H1 (cell line): ENCODE results near the gene CAPNS1. TPM values are rescaled to one million over a fixed set of nuclear protein-coding genes. Genes with fewer than 3 reads are reported as not detected.

Experiments
- CTCF ChIA-PET: fragments of 300-600 bp; sonication (Branson Sonifier 250); formaldehyde crosslinking; loops from one replicate; lab custom pipeline; 2021; ENCODE audit not compliant: partially characterized antibody; lab: Charles Lee
- POLR2A ChIA-PET: fragments of 300-600 bp; sonication (Branson Sonifier 250); formaldehyde crosslinking; loops from one replicate; lab custom pipeline; 2021; ENCODE audit warnings: inconsistent platforms; ENCODE audit not compliant: partially characterized antibody; lab: Charles Lee
- DNase-seq, 2 experiments: peaks; one replicate each; pipeline versions ENCODE4 v3.0.0 to v3.0.0-alpha.2; 2010 to 2022; ENCODE audit warnings: low spot score in 2 of 2, low read depth in 1 of 2, mixed read lengths in 1 of 2
- FAIRE-seq: peaks from 2 replicates; lab custom pipeline; 2011; peaks lifted over from hg19 to GRCh38; lab: Jason Lieb, UNC
- H2AFZ ChIP-seq: 2 replicates; pipeline ENCODE4 v1.8.1; 2012; ENCODE audit warnings: low read length, inconsistent platforms
- H2AK5ac ChIP-seq: 2 replicates; pipeline ENCODE4 v1.6.1; 2013; ENCODE audit warnings: low read depth, low read length
- H2BK120ac ChIP-seq: replicated peaks from 2 replicates; pipeline ENCODE3; 2013; ENCODE audit warnings: low read depth, low read length, inconsistent platforms
- H2BK12ac ChIP-seq: 2 replicates; pipeline ENCODE4 v1.6.1; 2013; ENCODE audit warnings: low read depth, low read length
- H2BK15ac ChIP-seq: 2 replicates; pipeline ENCODE4 v1.6.1; 2013; ENCODE audit warnings: low read length
- H2BK20ac ChIP-seq: 2 replicates; pipeline ENCODE4 v1.6.1; 2013; ENCODE audit warnings: low read length
- H2BK5ac ChIP-seq: 2 replicates; pipeline ENCODE4 v1.6.1; 2013; ENCODE audit warnings: low read depth, low read length
- H3K14ac ChIP-seq: 2 replicates; pipeline ENCODE4 v1.6.1; 2013; ENCODE audit warnings: inconsistent platforms; ENCODE audit not compliant: insufficient read length
- H3K18ac ChIP-seq: 2 replicates; pipeline ENCODE4 v1.6.1; 2013; ENCODE audit warnings: low read length; ENCODE audit errors: extremely low read depth
- H3K23ac ChIP-seq: 2 replicates; pipeline ENCODE4 v1.6.1; 2013; ENCODE audit warnings: inconsistent platforms; ENCODE audit not compliant: insufficient read length
- H3K23me2 ChIP-seq: 2 replicates; pipeline ENCODE4 v1.6.1; 2013; ENCODE audit warnings: low read depth, low read length
- H3K27ac ChIP-seq: 2 replicates; pipeline ENCODE4 v1.6.1; 2011; ENCODE audit warnings: low read depth, low read length, inconsistent platforms
- H3K27me3 ChIP-seq, 4 experiments: replicated peaks in 1 of 4; 1 replicate in 1 of 4; 2 replicates in 3 of 4; pipeline versions ENCODE4 v1.6.1 to v1.8.1; 2011 to 2013; ENCODE audit warnings: low read length in 3 of 4, mild to moderate bottlenecking in 3 of 4, inconsistent platforms in 2 of 4, mixed read lengths in 2 of 4, moderate library complexity in 1 of 4; ENCODE audit not compliant: control insufficient read depth in 3 of 4, insufficient read depth in 3 of 4; ENCODE audit errors: extremely low read depth in 1 of 4
- H3K36me3 ChIP-seq, 4 experiments: 2 replicates each; pipeline versions ENCODE4 v1.6.1 to v1.8.1; 2011 to 2013; ENCODE audit warnings: mild to moderate bottlenecking in 4 of 4, low read length in 3 of 4, moderate library complexity in 2 of 4, control low read depth in 1 of 4, inconsistent platforms in 1 of 4; ENCODE audit not compliant: insufficient read depth in 4 of 4, control insufficient read depth in 2 of 4
- H3K4ac ChIP-seq: replicated peaks from 2 replicates; pipeline ENCODE3; 2013; ENCODE audit warnings: low read length, low read depth, mixed read lengths, inconsistent platforms; ENCODE audit not compliant: insufficient read length
- H3K4me1 ChIP-seq, 4 experiments: replicated peaks in 1 of 4; 1 replicate in 1 of 4; 2 replicates in 3 of 4; pipeline versions ENCODE4 v1.6.1 to v1.8.1; 2011 to 2013; ENCODE audit warnings: low read length in 3 of 4, inconsistent platforms in 2 of 4, mixed read lengths in 1 of 4; ENCODE audit not compliant: insufficient read depth in 4 of 4, control insufficient read depth in 3 of 4
- H3K4me2 ChIP-seq, 2 experiments: 2 replicates each; pipeline versions ENCODE4 v1.6.1 to v1.8.1; 2011 to 2013; ENCODE audit warnings: low read depth in 2 of 2, low read length in 2 of 2, control low read depth in 1 of 2, inconsistent platforms in 1 of 2, mild to moderate bottlenecking in 1 of 2; ENCODE audit not compliant: insufficient read depth in 1 of 2
- H3K4me3 ChIP-seq, 4 experiments: fragments of 200-600, 300-600 bp in 1 of 4; sonication (generic), shearing (Covaris generic), sonication (Bioruptor Twin) in 1 of 4; 2 replicates each; pipeline versions ENCODE4 v1.5.1 to v1.8.1; 2011 to 2016; ENCODE audit warnings: low read length in 4 of 4, low read depth in 3 of 4, control low read depth in 2 of 4, inconsistent platforms in 2 of 4, mild to moderate bottlenecking in 2 of 4, mixed read lengths in 1 of 4, moderate library complexity in 1 of 4; ENCODE audit not compliant: insufficient read depth in 2 of 4; ENCODE audit errors: extremely low read depth in 1 of 4
- H3K56ac ChIP-seq: replicated peaks from 2 replicates; pipeline ENCODE3; 2013; ENCODE audit warnings: low read depth, mild to moderate bottlenecking, mixed read lengths, low read length, inconsistent platforms; ENCODE audit not compliant: insufficient read length
- H3K79me1 ChIP-seq: 2 replicates; pipeline ENCODE4 v1.6.1; 2013; ENCODE audit warnings: low read depth, low read length, control low read depth
- H3K79me2 ChIP-seq, 2 experiments: 2 replicates each; pipeline versions ENCODE4 v1.6.1 to v1.8.1; 2012 to 2013; ENCODE audit warnings: low read length in 2 of 2, mild to moderate bottlenecking in 2 of 2, inconsistent platforms in 1 of 2; ENCODE audit not compliant: insufficient read depth in 2 of 2, control insufficient read depth in 1 of 2
- H3K9ac ChIP-seq, 4 experiments: replicated peaks in 1 of 4; 1 replicate in 1 of 4; 2 replicates in 3 of 4; pipeline versions ENCODE4 v1.6.1 to v1.8.1; 2011 to 2013; ENCODE audit warnings: low read depth in 3 of 4, low read length in 3 of 4, control low read depth in 2 of 4, mild to moderate bottlenecking in 2 of 4, moderate library complexity in 2 of 4, inconsistent platforms in 1 of 4; ENCODE audit errors: extremely low read depth in 1 of 4
- H3K9me3 ChIP-seq, 2 experiments: 2 replicates each; pipeline versions ENCODE4 v1.6.1 to v1.8.1; 2012 to 2013; ENCODE audit warnings: mild to moderate bottlenecking in 2 of 2, moderate library complexity in 2 of 2, control low read depth in 1 of 2, inconsistent platforms in 1 of 2, low read depth in 1 of 2, low read length in 1 of 2, mixed read lengths in 1 of 2; ENCODE audit not compliant: insufficient read depth in 2 of 2
- H4K20me1 ChIP-seq, 2 experiments: replicated peaks in 1 of 2; 2 replicates each; pipeline versions ENCODE3 to v1.8.1; 2011 to 2013; ENCODE audit warnings: inconsistent platforms in 2 of 2, low read length in 2 of 2, mild to moderate bottlenecking in 1 of 2; ENCODE audit not compliant: insufficient read depth in 2 of 2, control insufficient read depth in 1 of 2
- H4K5ac ChIP-seq: 2 replicates; pipeline ENCODE4 v1.6.1; 2013; ENCODE audit warnings: low read length, low read depth, mixed read lengths, inconsistent platforms; ENCODE audit not compliant: insufficient read length
- H4K8ac ChIP-seq: 2 replicates; pipeline ENCODE4 v1.8.0; 2013; ENCODE audit warnings: mild to moderate bottlenecking, moderate library complexity, low read length, inconsistent platforms; ENCODE audit not compliant: insufficient read depth; ENCODE audit errors: extremely low read depth
- H4K91ac ChIP-seq: replicated peaks from 2 replicates; pipeline ENCODE3; 2013; ENCODE audit warnings: low read length, mixed read lengths, inconsistent platforms; ENCODE audit not compliant: insufficient read length
- BACH1 ChIP-seq: IDR thresholded peaks from 2 replicates; pipeline ENCODE4 v1.6.1; 2012; ENCODE audit warnings: low read length, improper control_type of control experiment
- CBX5 ChIP-seq: fragments of 300-800, 300-1000 bp; sonication (generic); IDR thresholded peaks from 2 replicates; pipeline ENCODE4 v1.7.1; 2016; ENCODE audit warnings: antibody characterized with exemption, low read length, low read depth
- E2F6 ChIP-seq: IDR thresholded peaks from 2 replicates; pipeline ENCODE4 v1.6.1; 2012; ENCODE audit warnings: inconsistent platforms
- EZH2 ChIP-seq: fragments of 200-600 bp; sonication (generic); IDR thresholded peaks from 2 replicates; pipeline ENCODE4 v1.7.1; 2012; ENCODE audit warnings: low read depth, mild to moderate bottlenecking, moderate library complexity, low read length, inconsistent platforms; ENCODE audit not compliant: severe bottlenecking
- JUN ChIP-seq: IDR thresholded peaks from 2 replicates; pipeline ENCODE4 v1.6.1; 2011; ENCODE audit warnings: low read depth, mild to moderate bottlenecking, improper control_type of control experiment, low read length
- KDM5A ChIP-seq: fragments of 200-600 bp; IDR thresholded peaks from 2 replicates; pipeline ENCODE4 v1.7.1; 2012; ENCODE audit warnings: mild to moderate bottlenecking, low read length, inconsistent platforms, mixed read lengths
- MAX ChIP-seq: IDR thresholded peaks from 2 replicates; pipeline ENCODE4 v1.6.1; 2012; ENCODE audit warnings: inconsistent platforms
- POLR2A ChIP-seq, 2 experiments: IDR thresholded peaks; 1 replicate in 1 of 2; 2 replicates in 1 of 2; pipeline ENCODE4 v1.6.1; 2011; ENCODE audit warnings: low read depth in 2 of 2, low read length in 2 of 2, mild to moderate bottlenecking in 2 of 2; ENCODE audit errors: control extremely low read depth in 1 of 2
- POU5F1 ChIP-seq: IDR thresholded peaks from 2 replicates; pipeline ENCODE4 v1.6.1; 2011; ENCODE audit warnings: low read depth, mild to moderate bottlenecking, low read length, moderate library complexity
- SP1 ChIP-seq: IDR thresholded peaks from 2 replicates; pipeline ENCODE4 v1.6.1; 2011; ENCODE audit warnings: low read depth, low read length
- SP2 ChIP-seq: IDR thresholded peaks from 2 replicates; pipeline ENCODE4 v1.6.1; 2012; ENCODE audit warnings: mild to moderate bottlenecking, low read length, inconsistent platforms
- TAF7 ChIP-seq: optimal IDR thresholded peaks from 2 replicates; pipeline ENCODE3; 2011; ENCODE audit warnings: low read depth, mild to moderate bottlenecking, inconsistent platforms, low read length, moderate library complexity, borderline replicate concordance
- WGBS, 2 experiments: shearing (Covaris generic) in 1 of 2; methylation state at CpG; one replicate each; pipeline versions ENCODE4 v1.1.6 to v1.1.7; 2013 to 2015; ENCODE audit warnings: low lambda C conversion rate in 2 of 2, mixed read lengths in 2 of 2, inconsistent platforms in 1 of 2, low coverage in 1 of 2, missing lambda C conversion rate in 1 of 2; ENCODE audit not compliant: insufficient replicate concordance in 2 of 2, insufficient coverage in 1 of 2, insufficient read length in 1 of 2; ENCODE audit errors: extremely low coverage in 1 of 2, missing lambda C conversion rate in 1 of 2; 5-methylcytosine and 5-hydroxymethylcytosine counted together
- polyA plus RNA-seq, 7 experiments: library from polyadenylated mRNA; depleted of rRNA in 3 of 7; stranded (reverse) in 5 of 7; unstranded in 2 of 7; fragments of >200 nt in 5 of 7; fragments of 200-250 nt in 2 of 7; gene quantifications; 1 replicate in 5 of 7; 2 replicates in 1 of 7; 4 replicates in 1 of 7; pipeline versions ENCODE4 v1.2.1 to v1.2.3, GENCODE V29; 2011 to 2013; ENCODE audit warnings: missing spikeins in 2 of 7, mixed read lengths in 2 of 7
- total RNA-seq: library from RNA; stranded (reverse); fragmentation: NEBNext Ultra II Directional; extraction: Animal tissue kit (Norgen Biotek cat#: 25700); gene quantifications from 2 replicates; pipeline ENCODE4 v1.2.1, GENCODE V29; 2021

CAPNS1 gene
- total and polyA plus RNA-seq, 2 of the 8 experiments (the other 6 are each of a cell fraction or from before 2014, with no cell fraction given) = 382 to 438 TPM

GRCh38 chr19:36153126-36153525 lies 13.3 kb downstream of the CAPNS1 start:
- H4K8ac ChIP-seq = no peak overlapping the region
- POLR2A ChIA-PET = interaction anchor here (0.7 to 4.2 kb wide), 8 partner anchors 11 to 155 kb away, joined by 3 to 29 read pairs (median 5); partner anchors contain the start of genes CAPNS1, ZNF146 and ZNF565
- no peak for FAIRE-seq

More at GRCh38 chr19:36153126-36153525, 13.3 kb downstream of the CAPNS1 start:
- no peak overlapping the region for H2BK120ac ChIP-seq
- 95% methylated on average over 10 of the region's 10 CpGs; no CpG with 5 or more reads in 1 of the 2 experiments for WGBS, 2 experiments
- H3K9ac ChIP-seq = no peak overlapping the region
- H4K20me1 ChIP-seq = peaks cover 0 to 8% of the 10 kb centered on the region in 2 experiments
- H3K27me3 ChIP-seq = no peaks in the 10 kb centered on the region
- no peak overlapping the region for H3K23ac ChIP-seq
- no peak for DNase-seq
- no peak overlapping the region for H3K4me3 ChIP-seq
- peaks cover under 1 to 21% (median 7%) of the 10 kb centered on the region in 4 experiments; a peak in 5 of 8 replicates for H3K36me3 ChIP-seq
- no peaks in the 10 kb centered on the region for H3K79me2 ChIP-seq
- CTCF ChIA-PET = interaction anchor here (0.6 to 1.7 kb wide), 5 partner anchors 9 to 577 kb away, joined by 3 to 11 read pairs (median 3); no protein-coding TSS in a partner anchor
- H3K4ac ChIP-seq = no peak overlapping the region
- TF ChIP-seq KDM5A (no peak), JUN (no peak), CBX5 (no peak), BACH1 (no peak), TAF7 (no peak), POLR2A (IDR thresholded peaks at IDR 0.05; ENCODE audit: control extremely low read depth in 1 of 2, low read depth in 2 of 2, low read length in 2 of 2) (no peak), E2F6 (no peak), MAX (no peak), POU5F1 (no peak), SP1 (no peak), EZH2 (no peak), SP2 (no peak)
- H2AK5ac ChIP-seq = no peak overlapping the region
- H3K18ac ChIP-seq = no peak overlapping the region
- H2BK15ac ChIP-seq = no peak overlapping the region
- H3K4me2 ChIP-seq = peak overlapping the region in 1 of 2 experiments; percentile 97; a peak in 1 of 4 replicates
- H2BK20ac ChIP-seq = no peak overlapping the region
- H3K79me1 ChIP-seq = no peaks in the 10 kb centered on the region
- H3K4me1 ChIP-seq = peaks cover 0 to 5% (median 0%) of the 10 kb centered on the region in 4 experiments; a peak in 1 of 7 replicates
- H3K27ac ChIP-seq = no peak overlapping the region
- no peak overlapping the region for H4K91ac ChIP-seq
- no peak overlapping the region for H3K14ac ChIP-seq
- H2BK5ac ChIP-seq = no peak overlapping the region
- no peak overlapping the region for H3K56ac ChIP-seq
- H2BK12ac ChIP-seq = no peak overlapping the region
- H4K5ac ChIP-seq = no peak overlapping the region
- H3K23me2 ChIP-seq = peaks cover 13% of the 10 kb centered on the region; the same call in 1 of the 2 replicates
- no peaks in the 10 kb centered on the region for H3K9me3 ChIP-seq
- H2AFZ ChIP-seq = no peak overlapping the region
